HK-2 (cell line): ENCODE measurements around the gene OSBPL10.
"Not testable (repeated sequence)": the region's sequence is repeated elsewhere in the genome, so short reads cannot be mapped to it uniquely, and the experiment has no call there.

Experiments used
- DNase-seq: peaks from one replicate; pipeline ENCODE4 v3.0.0-alpha.2; 2018; ENCODE audit not compliant: unreplicated experiment

The OSBPL10 gene, protein sequence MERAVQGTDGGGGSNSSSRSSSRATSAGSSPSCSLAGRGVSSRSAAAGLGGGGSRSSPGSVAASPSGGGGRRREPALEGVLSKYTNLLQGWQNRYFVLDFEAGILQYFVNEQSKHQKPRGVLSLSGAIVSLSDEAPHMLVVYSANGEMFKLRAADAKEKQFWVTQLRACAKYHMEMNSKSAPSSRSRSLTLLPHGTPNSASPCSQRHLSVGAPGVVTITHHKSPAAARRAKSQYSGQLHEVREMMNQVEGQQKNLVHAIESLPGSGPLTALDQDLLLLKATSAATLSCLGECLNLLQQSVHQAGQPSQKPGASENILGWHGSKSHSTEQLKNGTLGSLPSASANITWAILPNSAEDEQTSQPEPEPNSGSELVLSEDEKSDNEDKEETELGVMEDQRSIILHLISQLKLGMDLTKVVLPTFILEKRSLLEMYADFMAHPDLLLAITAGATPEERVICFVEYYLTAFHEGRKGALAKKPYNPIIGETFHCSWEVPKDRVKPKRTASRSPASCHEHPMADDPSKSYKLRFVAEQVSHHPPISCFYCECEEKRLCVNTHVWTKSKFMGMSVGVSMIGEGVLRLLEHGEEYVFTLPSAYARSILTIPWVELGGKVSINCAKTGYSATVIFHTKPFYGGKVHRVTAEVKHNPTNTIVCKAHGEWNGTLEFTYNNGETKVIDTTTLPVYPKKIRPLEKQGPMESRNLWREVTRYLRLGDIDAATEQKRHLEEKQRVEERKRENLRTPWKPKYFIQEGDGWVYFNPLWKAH

DNA sequence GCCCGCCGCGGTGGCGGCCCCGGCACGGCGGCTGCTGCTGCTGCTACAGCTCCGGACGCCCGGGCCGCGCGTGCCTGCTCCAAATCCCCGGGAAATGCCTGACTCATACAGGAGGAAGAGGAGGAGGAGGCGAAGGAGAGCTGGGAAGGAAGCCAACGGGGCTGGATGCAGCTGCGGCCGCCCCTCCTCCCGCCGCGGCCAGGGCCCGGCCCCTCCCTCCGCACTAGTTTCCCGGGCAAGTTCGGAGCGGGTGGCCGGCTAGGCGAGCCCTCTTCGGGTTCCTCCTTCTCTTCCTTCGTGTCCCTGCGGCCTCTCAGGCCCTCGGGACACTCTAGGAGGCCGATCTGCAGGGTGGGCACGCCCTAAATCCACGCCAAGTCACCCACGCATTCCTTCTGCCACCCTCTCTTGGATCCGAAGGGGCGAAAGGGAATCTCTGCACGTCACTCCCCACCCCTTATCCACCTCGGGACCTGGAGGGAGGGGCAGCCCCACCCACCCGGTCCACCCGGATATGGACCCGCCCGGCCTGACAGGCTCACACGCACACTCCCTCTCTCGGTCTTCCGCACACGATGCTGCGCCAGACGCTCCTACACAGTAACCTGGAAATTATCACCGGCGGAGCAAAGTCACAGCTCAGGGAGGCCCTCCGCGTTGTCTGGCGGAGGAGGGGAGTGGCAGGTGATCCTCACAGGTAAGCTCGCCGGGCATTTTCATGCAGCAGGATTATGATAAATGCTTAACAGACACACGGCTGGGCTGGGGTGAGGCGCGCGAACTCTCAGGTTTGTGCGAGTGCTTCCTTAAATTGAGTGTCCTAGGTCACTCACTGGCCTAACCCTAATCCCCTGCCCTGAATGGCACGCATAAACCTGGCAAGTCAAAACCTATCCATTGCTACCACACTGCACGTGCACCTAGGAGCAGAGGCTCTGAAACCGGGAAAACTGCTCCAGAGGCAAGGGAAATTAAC is at the start of gene OSBPL10, which contains the start of gene ZNF860:
OSBPL10 (minus strand) TSS at position 57 of the 976 bp plus-strand sequence. CDS start 83 bp downstream, outside the sequence.
ZNF860 (plus strand) TSS at position 545 of the 976 bp plus-strand sequence. CDS start 7,330 bp downstream, outside the sequence.
- peak; percentile 89 for DNase-seq

DNA sequence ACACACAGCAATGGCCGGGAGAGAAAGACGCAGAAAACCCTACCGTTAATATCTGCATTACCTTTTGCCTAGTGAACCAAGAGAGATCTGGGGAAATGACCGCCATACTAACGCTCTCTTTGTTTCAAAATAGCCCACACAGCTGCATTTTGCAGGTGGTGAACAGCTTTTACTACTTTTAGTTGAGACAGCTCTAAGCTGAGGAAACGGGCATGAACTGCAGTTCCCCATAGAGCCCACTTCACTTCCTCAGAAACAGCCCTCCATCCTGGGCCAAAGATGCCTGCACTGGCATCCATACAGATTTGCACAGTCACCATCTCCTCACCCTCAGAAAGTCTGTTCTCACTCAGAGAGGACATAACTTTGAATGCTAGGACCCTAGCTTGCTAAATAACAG is 45.5 kb upstream of the OSBPL10 start:
- DNase-seq: no peak

DNA sequence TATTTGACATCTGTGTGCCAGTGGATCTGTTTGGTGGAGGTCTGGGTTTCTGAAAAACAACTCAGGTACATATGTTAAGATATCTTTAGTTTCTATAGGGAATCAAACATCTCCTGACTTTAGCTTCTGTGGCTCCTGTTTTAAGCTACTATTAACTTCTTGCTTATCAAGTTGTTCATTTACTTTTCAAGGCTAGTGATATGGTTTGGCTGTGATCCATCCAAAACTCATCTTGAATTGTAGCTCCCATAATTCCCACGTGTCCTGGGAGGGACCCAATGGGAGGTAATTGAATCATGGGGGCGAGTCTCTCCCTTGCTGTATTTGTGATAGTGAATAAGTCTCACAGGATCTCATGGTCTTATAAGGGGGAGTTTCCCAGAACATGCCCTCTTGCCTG is 41.9 kb upstream of the OSBPL10 start:
- no peak for DNase-seq

DNA sequence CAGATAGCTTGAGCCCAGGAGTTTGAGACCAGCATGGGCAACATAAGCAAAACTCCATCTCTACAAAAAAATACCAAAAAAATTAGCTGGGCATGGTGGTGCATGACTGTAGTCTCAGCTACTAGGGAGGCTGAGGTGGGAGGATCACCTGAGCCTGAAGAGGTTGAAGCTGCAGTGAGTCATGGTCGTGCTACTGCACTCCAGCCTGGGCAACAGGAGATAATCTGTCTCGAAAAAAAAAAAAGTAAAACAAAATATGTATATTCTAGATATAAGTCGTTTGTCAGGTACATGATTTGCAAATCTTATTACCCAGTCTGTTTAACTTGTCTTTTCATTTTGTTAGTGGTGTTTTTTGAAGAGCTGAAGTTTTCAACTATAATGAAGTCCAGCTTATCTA is 40.7 kb upstream of the OSBPL10 start:
- DNase-seq: no peak

DNA sequence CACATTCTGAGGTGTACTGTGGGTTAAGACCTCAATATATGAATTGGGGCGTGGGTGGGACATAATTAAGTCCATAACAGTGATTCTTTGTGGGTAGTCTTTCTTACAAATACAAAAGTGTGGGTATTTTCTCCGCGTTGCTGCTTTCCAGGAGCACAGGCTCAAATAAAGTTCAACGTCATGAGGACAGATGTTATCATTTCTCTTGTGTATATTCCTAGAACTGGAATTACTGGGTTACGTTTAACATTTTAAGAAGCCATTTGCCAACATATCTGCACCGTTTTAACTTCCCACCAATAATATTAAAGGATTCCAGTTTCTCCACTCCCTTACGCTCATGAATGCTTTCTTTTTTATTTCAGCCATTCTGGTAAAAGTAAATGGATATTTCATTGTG is 40.1 kb upstream of the OSBPL10 start:
- DNase-seq: no peak

DNA sequence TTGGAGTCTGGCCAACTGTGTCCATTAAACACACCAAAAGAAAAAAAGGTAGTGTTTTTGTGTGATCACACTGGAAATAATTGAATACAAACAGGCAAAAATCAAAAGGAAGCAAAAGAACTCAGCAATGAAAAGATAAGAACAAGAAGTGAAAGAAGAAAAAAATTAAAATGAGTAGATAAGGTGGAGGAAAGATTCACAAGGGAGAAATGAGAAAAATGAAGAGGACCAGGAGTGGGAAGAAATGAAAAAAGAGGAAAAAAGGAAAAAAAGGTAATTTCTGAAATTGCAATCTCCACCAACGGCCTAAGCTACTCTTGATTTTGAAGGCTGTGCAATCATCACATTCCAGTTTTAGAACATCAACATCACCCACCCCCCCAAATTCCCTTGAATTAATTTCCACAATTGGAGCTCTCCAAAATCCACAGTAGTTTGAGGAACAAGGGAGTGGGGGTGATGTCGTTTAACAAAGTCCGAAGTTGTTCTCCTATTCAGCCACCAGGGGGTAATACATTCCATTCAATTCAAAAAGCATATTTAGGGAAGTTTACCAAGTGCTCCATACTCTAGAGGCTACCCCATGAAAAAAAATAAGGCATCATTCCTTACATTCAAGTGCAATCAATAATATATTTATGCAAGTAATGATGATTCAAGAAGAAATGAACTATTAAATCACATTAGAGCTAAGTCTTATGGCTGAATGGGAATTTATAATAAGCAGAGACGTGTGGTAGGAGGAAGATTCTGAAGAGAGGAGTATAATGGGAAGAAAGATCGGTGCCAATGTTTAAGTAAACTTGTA is 37.9 kb upstream of the OSBPL10 start:
- no peak for DNase-seq

DNA sequence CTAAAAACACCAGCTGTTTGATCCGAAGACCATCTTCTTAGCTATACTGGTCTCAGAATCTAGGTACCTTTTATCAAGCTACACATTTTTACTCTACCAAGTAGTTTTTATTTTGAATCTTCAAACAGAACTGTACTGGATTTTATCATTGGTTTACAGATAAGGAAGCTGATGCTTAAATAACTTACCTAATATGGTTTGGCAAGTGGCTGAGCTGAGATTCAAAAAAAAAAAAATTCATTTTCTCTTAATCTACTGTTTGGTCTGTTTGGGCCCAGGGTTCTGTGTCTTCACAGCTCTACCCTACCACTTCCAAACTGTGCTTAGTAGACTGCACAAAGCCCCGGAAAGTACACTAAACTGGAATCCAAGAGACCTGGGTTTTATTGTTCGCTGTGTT is 36.2 kb upstream of the OSBPL10 start:
- DNase-seq: no peak

DNA sequence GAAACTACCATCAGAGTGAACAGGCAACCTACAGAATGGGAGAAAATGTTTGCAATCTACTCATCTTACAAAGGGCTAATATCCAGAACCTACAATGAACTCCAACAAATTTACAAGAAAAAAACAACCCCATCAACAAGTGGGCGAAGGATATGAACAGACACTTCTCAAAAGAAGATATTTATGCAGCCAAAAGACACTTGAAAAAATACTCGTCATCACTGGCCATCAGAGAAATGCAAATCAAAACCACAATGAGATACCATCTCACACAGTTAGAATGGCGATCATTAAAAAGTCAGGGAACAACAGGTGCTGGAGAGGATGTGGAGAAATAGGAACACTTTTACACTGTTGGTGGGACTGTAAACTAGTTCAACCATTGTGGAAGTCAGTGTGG is 34.6 kb upstream of the OSBPL10 start:
- DNase-seq: not testable (repeated sequence)

DNA sequence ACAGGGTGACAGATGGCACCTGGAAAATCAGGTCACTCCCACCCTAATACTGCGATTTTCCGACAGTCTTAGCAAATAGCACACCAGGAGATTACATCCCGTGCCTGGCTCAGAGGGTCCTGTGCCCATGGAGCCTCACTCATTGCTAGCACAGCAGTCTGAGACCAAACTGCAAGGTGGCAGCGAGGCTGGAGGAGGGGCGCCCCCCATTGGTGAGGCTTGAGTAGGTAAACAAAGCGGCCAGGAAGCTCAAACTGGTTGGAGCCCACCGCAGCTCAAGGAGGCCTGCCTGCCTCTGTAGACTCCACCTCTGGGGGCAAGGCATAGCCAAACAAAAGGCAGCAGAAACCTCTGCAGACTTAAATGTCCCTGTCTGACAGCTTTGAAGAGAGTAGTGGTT is 29.6 kb upstream of the OSBPL10 start:
- DNase-seq: not testable (repeated sequence)

DNA sequence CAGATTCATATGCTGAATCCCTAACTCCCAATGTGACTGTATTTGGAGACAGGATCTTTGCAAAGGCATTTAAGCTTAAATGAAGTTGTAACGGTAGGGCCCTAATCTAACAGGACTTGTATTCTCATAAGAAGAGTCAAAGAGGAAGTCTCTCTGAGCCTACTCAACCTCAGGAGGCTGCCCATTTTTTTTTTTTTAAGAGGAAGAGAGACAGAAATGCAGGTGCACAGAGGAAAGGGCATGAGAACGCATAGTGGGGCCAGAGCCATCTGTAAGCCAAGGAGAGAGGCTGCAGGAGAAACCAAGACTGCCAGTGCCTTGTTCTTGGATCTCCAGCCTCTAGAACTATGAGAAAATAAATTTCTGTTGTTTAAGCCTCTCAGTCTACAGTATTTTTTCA is 28.9 kb upstream of the OSBPL10 start:
- DNase-seq: no peak

DNA sequence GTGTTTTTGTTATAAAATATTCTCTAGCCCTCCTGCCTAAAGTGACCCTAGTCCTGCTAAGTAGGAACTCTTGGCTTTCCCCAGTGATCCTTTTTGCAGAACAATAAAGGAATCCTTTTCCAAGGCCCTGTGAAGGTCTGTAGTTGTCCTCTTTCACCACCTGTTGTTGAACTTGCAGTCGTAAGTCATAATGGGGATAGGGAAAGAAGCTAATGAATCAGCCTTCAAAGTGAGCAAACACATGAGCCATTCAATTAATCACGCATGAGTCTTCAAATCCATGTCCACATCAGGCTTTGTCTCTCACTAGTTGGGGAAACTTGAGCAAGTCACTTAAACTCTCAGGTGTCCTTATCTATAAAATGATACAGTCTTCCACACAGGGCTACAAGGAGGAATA is 28.0 kb upstream of the OSBPL10 start:
- DNase-seq: no peak

DNA sequence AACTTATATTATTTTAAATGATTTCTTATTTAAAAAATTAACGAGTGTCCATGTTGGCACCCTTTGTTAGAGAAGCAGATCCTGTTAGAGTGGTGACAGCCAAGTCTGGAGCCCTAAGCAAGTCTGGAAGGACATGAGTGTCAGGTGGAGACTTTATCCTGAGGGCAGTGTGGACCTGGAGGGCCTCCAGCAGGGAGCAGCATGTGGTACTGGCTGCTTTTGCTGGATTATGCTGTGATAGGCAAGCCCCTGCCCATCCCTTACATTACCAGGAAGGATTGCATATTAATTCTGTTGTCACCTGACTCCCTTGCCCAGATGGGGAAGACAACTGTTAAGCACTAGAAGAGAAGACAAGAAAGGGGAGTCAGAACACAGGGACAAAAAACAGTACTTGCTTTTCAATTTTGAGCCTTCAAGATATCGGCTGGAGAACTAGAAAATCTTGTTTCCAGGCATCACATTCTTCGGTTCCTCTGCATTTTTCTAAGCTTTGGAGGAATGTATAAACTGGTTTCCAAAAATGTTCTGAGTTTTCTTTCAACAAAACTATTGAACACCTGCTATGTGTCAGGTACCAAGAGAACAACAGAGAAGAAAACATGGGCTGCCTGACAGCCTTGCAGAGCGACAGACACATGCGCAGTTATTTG is 23.2 kb upstream of the OSBPL10 start:
- no peak for DNase-seq

DNA sequence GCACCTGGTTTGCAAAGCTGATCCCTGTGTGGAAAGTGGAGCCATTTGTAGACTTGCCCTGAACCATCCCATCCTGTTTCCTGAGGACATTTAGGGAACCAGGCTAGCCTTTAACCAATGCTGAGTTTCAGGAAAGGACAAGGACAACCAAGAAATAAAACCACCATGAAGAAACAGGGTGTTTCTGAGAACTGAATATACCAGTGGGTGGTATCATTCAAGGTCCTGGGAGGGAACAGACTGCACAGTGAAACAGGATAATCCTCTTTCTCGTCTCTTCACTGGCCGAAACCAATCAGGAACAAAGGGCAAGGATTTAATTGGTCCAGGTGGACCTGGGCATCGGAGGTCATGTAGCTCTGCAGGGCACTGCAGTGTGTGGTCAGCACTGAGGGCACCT is 22.3 kb upstream of the OSBPL10 start:
- no peak for DNase-seq

DNA sequence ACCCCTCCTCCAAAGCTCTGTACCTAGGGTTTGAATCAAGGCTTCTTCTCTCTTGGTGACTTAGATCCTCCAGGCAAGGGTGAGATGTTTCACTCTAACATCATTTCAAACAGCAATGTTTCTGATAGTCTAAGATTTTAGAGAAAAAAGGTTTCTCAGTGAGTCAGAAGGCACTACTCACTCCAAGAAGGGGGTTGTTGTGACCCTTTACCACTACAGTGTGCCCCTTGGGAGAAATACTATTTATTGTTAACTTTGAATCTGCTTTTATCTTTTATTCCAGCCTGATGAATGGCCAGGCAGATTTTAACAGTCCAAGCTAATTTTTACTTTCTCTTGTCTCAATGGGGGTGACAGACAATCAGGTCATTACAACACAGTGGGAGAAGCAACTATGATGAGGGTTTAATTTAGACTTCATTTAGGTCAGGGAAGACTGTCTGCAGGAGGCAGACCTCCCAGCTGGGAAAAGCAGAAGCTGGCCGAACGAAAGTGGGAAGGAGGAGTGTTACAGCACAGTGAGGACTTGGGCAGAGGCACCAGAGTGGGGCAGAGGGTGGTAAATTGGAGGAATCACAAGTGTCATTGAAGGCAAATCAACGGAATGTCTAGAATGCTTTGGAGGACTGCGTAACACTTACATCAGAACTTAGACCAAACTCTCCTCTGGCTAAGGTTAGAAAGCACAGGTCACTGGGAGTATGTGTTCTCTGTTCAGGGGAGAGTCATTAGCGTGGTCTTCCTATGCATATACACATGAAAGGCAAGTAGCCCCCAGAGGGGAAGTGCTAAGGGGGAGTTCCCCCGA is 21.7 kb upstream of the OSBPL10 start:
- no peak for DNase-seq

DNA sequence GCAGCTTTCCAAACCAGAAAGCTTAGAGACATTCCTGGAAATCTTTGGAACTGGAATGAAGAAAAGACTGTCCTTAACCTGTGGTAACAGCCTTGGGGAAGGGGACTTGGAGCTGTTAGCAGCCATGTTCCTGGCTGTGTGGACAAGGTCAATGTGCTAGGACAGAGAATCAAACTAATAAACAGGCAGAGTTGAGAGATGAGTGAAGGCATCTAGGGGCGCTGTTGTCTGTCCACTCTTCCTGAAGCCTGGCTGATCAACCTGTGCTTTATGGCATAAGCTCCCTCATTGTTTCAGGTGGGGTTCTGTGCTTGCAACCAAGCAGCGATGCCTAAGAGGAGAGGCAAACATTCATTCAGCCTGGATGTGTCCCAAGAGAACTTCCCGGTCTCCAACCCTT is 19.8 kb upstream of the OSBPL10 start:
- no peak for DNase-seq

DNA sequence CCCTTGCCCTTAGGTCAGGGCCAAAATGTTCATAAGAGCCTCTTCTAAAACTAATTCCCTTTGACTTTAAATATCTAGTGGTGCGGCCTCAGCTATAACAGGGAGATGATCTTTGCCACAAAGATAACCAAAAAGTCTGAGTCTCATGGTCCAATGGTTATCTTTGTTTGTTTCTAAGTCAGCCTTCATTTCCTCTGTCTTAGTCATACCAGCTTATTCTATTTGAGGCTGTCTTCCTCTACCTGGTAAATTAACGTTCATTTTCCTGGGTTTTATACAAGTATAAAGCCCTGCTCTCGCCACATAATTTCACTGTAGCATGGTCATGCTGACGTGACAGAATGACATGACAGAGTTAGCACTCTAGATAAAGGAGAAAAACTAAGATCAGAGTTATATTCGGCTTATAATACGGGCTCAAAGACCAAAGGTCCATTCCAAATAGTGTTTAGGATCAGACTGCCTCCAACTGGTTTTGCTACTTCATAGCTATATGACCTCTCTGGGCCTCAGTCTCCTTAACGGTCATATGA is 18.9 kb upstream of the OSBPL10 start:
- DNase-seq: no peak

DNA sequence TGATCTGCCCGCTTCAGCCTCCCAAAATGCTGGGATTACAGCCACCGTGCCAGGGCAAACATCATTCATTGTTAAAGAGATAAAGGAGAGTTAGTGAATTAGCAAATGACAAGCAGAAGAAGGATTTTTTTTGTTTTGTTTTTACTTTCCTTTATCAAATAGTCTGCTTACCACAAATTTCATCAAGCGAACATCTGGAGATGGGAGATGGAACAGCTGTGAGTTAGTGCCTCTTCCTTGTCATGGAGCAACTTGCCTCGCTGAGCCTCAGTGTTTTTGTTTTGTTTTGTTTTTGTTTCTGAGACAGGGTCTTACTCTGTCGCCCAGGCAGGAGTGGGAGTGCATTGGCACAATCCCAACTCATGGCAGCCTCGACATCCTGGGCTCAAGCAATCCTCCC is 16.4 kb upstream of the OSBPL10 start:
- DNase-seq: no peak

DNA sequence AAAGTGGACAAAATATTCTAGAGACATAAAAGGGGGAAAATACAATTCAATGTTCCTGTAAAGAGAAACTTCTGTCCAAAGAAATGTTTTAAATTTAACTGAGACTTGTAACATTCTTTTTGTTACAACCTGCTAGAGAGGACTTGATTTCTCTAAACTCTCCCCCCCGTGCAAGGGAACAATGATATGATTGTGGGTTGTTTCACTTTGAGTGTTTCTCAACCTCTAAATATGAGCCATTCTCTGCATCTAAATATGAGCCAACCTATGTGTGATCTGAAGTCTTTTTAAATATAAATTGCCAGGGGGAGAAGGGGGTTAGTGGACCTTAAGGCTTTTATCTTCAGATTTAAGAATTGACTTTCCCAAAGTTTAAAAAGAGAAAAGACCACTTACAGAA is 15.1 kb upstream of the OSBPL10 start:
- no peak for DNase-seq

DNA sequence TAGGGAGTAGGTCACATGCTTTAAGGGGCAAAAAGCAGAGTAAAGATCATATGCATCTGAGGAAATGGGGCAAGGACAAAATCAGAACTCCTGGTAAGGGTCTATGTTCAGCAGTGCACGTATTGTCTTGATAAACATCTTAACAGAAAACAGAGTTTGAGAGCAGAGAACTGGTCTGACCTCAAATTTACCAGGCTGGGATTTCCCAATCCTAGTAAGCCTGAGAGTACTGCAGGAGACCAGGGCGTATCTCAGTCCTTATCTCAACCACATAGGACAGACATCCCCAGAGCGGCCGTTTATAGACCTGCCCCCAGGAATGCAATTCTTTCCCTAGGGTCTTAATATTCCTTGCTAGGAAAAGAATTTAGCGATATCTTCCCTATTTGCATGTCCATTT is 14.0 kb upstream of the OSBPL10 start:
- not testable (repeated sequence) for DNase-seq
